Amniotic stem cell (primary cell): Measurements from ENCODE around the gene CCDC85C.

ENCODE experiments used
- DNase-seq: peaks from one replicate; lab custom pipeline; 2025; lab: John Stamatoyannopoulos, UW

CCDC85C gene

GRCh38 chr14:99589651-99590530 lies 14.1 kb downstream of the CCDC85C start:
- no peak for DNase-seq

DNA sequence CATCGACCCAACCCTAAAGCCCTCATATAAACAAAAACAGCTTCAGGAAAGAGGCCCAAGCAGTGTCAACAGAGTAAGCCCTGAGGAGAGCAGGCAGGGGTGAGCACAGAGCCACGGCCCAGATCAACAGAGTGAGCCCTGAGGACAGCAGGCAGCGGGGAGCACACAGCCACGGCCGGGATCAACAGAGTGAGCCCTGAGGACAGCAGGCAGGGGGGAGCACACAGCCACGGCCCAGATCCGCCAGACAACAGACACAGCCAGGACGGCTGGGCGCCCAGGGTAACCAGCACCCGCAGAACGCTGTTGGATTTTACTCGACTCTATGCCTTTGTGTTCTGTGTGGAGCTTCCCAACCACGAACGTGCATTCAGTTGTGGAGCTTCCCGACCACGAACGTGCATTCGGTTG lies 15.0 kb downstream of the CCDC85C start:
- no peak for DNase-seq

- DNase-seq: no peak
Observed at GRCh38 chr14:99587460-99588278, 16.3 kb downstream of the CCDC85C start.

DNA sequence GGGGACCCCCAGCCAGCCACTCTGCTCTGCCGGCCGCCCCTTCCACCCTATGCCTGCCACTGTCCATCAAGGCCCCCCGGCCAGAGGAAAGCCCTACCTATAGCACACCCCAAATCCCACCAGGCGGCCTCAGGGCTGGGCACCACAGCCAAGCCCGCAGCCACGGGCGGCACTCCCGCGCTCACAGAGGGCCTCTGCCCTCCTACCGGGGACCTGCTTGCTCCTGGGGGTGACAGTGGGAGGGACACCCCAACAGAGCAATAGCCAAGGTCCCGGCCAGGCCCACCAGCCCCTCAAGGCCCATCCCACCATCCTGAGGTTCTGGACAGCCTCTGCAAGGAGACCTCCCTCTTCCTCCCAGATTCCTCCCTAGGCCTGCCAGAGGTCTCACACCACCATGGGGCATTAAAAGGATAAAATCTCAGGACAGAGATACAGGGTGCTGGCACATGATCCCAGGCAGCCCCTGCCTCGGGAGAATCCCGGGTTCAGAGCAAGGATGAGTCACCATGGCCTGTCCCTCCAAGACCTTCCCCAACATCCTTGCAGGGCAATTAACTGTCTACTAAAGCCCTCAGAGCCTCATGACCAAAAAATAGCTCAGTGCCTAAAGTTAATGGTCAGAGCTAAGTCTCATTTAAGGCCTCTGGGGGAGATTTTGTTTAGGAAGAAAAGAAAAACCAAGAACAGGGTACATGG lies 17.1 kb downstream of the CCDC85C start:
- DNase-seq: no peak

DNA sequence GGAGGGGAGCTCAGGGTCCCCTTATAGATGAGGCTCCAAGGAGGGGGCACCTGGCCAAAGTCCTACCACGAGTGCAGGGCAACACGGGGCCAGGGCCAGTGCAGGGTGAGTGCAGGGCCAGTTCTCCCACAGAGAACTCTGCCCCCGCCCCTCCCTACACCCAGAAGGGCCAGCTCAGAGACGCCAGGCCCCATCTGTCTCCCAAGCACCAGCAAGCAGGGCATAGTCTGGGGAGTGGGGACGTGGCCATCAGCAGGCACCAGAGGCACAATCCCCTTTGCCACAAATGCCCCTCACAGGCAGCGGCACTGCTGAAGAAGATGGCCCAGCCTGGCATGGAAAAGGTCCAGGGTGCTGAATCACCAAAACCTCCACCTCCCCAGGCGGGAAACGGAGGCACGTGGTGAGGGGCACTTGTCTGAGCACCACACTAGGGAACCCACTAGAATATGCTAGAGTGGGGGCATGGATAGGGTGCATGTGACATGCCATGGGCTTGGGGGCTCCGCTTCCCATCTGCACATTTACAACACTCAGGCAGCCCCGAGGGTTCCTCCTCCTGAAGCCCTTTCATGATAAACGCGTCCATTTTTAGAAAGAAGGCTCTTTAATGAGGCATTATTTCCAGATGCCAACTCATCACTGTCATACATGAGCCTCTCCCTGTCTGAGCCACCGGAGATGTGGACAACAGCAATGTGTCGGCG lies 17.8 kb downstream of the CCDC85C start:
- DNase-seq: no peak

GRCh38 chr14:99584823-99585222 lies 19.2 kb downstream of the CCDC85C start:
- no peak for DNase-seq

- DNase-seq: no peak
Observed at GRCh38 chr14:99581938-99582337, 22.1 kb downstream of the CCDC85C start.

- no peak for DNase-seq
Observed at GRCh38 chr14:99581374-99581773, 22.6 kb downstream of the CCDC85C start.

DNA sequence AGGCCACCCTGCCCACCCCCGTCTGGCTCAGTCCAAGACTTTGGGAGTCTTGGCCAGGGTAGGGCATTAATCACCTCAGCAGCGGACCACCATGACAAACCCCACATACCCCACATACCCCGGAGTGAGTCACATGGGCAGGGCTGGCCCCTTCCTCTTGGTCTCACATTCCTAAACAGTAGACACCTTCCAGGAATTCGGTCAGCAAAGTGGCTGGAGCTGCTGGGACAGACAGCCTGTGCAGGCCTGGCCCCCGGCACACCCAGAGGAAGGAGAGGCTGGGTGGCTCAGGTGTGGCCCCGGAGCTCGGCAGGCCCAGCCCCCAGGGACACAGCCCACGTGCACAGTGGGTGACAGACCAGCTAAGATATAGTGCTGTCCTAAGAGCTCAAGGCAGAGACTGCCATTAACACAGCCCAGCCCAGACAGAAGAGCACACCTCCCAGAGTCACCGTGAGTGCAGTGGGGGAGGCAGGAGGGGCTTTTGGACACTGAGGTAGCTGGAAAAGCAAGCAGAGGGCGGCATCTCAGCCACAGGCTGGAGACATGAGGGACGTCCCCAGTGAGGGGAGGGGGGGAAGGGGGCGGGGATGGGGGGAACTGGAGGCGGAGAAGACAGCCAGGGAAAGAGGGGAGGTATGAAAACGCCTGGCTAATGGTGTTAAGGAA lies 24.0 kb downstream of the CCDC85C start:
- DNase-seq: peak; percentile 9

GRCh38 chr14:99579120-99579836 lies 24.7 kb downstream of the CCDC85C start:
- DNase-seq: no peak

GRCh38 chr14:99578541-99579101 lies 25.4 kb downstream of the CCDC85C start:
- DNase-seq: no peak

DNA sequence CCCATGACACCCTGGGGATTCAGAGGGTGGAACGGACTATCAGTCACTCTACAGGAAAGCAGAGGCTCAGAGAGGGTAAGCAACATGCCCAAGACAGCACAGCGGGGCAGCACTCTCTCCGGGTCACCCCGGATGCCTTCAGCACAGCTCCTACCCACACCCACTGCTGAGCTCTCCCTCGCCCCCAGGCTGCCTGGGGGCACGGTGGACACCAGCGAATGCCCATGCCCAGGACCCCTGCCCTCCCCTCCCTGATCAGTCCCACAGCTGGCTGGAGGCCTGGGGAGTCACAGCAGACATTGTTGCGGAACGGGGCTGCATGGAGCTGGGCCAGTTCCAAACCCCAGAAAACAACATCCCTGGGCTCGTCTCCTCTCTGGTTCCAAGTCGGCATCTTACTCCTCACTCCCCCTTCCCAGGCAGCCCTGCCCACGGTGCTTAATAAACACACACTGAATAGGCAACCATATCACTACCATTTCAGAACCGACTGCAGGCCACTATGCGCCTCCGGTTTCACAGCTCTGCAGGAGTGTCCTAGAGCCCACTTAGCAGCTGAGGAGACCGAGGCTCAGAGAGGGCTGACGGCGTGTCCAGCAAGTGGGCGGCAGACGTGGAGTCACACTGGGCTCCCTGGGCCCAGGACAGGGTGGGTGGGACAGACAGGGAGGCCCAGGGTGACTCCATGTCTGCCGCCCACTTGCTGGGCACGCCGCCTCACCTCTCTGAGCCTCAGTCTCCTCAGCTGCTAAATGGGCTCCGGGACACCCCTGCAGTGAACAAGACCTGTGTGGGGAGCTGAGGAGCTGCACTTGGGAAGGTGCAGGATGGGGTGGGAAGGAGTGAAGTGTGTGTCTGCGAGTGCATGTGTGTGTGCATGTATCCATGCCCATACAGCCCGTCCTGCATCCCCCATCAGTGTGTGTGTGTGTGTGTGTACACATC lies 27.0 kb downstream of the CCDC85C start:
- no peak for DNase-seq

- DNase-seq: no peak
Observed at GRCh38 chr14:99576304-99576703, 27.7 kb downstream of the CCDC85C start.

DNA sequence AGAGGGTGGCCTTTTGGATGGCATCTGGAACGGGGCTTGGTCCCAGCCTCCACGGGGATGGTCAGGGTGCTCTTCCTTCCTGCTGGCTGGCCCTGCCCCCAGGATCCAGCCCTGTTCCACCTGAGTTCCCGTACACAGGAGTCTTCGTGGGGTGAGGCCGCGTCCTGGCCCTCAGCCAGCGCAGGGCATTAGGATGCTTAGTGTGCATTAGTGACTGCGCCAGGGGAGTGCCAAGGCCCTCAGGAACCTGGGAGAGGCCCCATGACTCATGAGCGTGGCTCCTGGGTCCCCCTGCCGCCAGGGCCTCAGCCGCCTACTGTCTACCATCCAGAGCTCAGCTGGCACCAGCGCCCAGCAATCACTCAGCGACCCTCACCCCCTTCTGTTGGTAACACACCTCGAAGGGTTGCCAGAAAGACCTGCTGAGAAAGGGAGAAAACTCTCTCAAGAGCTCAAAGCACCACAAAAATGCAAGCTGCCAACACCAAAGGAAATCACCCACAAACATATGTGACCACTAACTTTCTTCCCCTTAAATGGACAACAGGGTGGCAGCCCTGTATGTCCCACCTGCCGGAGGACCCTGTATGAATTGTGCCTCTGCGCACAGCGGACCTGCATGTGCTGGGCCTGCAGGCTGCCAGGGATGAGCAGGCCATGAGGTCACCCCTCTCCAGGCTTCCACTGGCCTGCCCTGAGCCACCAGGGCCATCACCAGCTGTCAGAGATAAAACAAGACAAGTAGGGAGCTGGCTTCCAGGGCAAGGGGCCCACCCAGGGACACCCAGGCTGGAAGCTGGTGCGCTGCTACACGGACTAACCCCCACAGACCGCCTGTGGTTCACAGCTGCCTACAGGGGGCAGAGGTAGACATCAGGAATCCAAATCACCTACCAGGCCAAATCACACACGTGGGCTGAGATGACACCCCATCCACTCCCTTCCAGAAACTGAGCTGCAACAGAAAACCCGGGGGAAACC lies 28.7 kb downstream of the CCDC85C start:
- no peak for DNase-seq

- peak; percentile 39 for DNase-seq
Observed at GRCh38 chr14:99574099-99574880, 29.7 kb downstream of the CCDC85C start.

GRCh38 chr14:99573436-99574098 lies 30.4 kb downstream of the CCDC85C start:
- no peak for DNase-seq

- no peak for DNase-seq
Observed at GRCh38 chr14:99573000-99573330, 31.0 kb downstream of the CCDC85C start.
